ENCODE measurements around the gene GNAS-AS1. TPM values are rescaled to one million over a fixed set of nuclear protein-coding genes. Genes with fewer than 3 reads are reported as not detected.

GNAS-AS1 gene
- total and polyA plus RNA-seq, 2 experiments from 2014 or later = 12.3 to 15.0 TPM

DNA sequence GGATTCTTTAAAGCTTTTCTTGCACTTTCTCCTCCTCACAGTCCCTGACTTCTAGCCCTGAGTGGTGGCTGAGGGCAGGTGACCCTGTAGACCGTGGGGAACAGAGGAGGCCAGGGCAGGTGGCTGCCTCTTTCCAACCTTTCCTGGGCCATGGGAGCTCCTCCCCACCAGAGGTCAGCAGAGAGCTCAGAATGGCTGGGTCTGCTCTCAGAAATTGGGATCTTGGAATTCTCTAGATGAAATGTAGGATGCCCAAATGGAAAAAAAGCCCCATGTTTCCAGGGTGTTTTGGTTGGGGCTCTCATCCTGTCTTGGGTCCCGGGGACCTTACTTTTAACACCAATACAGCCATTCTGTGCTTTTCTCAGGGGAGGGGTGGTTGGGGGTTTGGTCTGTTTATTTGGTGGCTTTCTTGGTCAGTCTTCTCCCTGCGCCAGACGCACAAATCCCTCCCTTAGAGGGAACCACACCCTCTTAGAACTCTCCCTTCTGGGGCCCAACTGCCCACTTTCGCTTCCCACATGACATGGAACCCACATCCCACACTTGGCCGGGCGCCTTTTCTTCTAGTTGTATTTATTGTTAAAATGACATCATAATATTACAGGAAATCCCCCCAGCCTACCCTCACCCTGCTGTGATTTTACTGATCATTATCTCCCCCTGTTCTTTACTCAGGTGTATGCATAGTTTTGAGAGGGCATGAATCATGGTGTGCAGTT lies 19.8 kb upstream of the GNAS-AS1 start:
- no peaks in the 10 kb centered on the region for H3K9me2 ChIP-seq (ENCODE audit: insufficient read depth)
- no peaks in the 10 kb centered on the region for H3K27me3 ChIP-seq (ENCODE audit: insufficient read depth)
- no peak for TF ChIP-seq NANOG (IDR thresholded peaks at IDR 0.05; ENCODE audit: borderline replicate concordance)
- TF ChIP-seq EZH2phosphoT487 (IDR thresholded peaks at IDR 0.05; ENCODE audit: unreplicated experiment) = no peak
- no peak for TF ChIP-seq REST (IDR thresholded peaks at IDR 0.05; ENCODE audit: unreplicated experiment)
- peak; percentile 85 to 86 for TF ChIP-seq CTCF (conservative IDR thresholded peaks at IDR 0.05; ENCODE audit: low read depth in 2 of 2)
- no peak for TF ChIP-seq EZH2 (IDR thresholded peaks at IDR 0.05; ENCODE audit: low read depth, unreplicated experiment)
- no peak for TF ChIP-seq ZNF114 (CRISPR knock-in tag; IDR thresholded peaks at IDR 0.05)
- H3F3A ChIP-seq (replicated peaks; ENCODE audit: low read depth) = no peaks in the 10 kb centered on the region; the same call in 1 of the 2 replicates
- peaks cover 35% of the 10 kb centered on the region for H3K36me3 Mint-ChIP-seq (ENCODE audit: low read depth)
- H3K79me2 ChIP-seq (replicated peaks; ENCODE audit: insufficient read depth) = no peaks in the 10 kb centered on the region; the same call in 1 of the 2 replicates
- no peaks in the 10 kb centered on the region; the same call in 1 of the 2 replicates for H4K20me1 ChIP-seq (replicated peaks; ENCODE audit: insufficient read depth)
- peaks cover 5% of the 10 kb centered on the region for H3K27me3 Mint-ChIP-seq (ENCODE audit: insufficient read depth, low read depth, poor library complexity)
- no peak overlapping the region for H3K27ac ChIP-seq (ENCODE audit: low read depth)
- no peak overlapping the region for H3K4me3 ChIP-seq
- ATAC-seq (peak; percentile 92), DNase-seq (ENCODE audit: low spot score) (peak; percentile 90)
- no peak overlapping the region for H3K4me3 Mint-ChIP-seq
- H3K4me1 Mint-ChIP-seq = peaks cover 24% of the 10 kb centered on the region
- H3K9me3 Mint-ChIP-seq = no peaks in the 10 kb centered on the region
- H3K27ac Mint-ChIP-seq = no peak overlapping the region
- no peak overlapping the region for H3K4me2 ChIP-seq
- no peak overlapping the region for H2AFZ ChIP-seq
- H3K4me1 ChIP-seq (ENCODE audit: insufficient read depth) = peaks cover 22% of the 10 kb centered on the region
- no peaks in the 10 kb centered on the region for H3K36me3 ChIP-seq (ENCODE audit: insufficient read depth)

DNA sequence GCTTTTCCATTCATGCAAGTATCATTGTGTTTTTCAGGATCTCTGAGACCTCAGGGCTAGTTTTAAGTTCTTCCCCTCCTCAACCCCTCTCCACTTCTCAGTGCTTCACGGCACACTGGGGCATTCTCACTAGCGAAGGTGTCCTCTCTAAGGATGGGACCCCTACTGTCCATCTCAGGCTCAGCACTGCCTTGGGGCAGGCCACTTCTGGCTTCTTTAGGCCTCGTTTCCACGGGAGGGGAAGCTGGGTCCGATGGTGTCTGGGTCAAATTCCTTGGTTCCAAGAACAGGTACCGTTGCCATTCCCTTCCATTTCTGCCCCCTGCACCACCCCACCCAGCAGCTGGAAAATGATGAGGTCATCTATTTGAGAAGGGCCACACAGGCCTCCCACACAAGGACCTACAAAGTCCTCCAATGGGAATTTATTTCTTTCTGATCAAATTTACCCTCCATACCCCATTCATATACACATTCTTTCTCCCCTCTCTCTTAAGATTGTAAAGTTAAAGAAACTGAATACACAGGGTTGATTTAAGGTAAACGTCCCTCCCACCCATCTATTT lies 19.0 kb upstream of the GNAS-AS1 start:
- no peak overlapping the region for H3K4me3 Mint-ChIP-seq
- H3K4me1 Mint-ChIP-seq = peaks cover 18% of the 10 kb centered on the region
- peaks cover 33% of the 10 kb centered on the region for H3K36me3 Mint-ChIP-seq (ENCODE audit: low read depth)
- H3K79me2 ChIP-seq (replicated peaks; ENCODE audit: insufficient read depth) = no peaks in the 10 kb centered on the region; the same call in 1 of the 2 replicates
- H3K9me2 ChIP-seq (ENCODE audit: insufficient read depth) = no peaks in the 10 kb centered on the region
- no peaks in the 10 kb centered on the region; the same call in 1 of the 2 replicates for H3F3A ChIP-seq (replicated peaks; ENCODE audit: low read depth)
- H3K9me3 Mint-ChIP-seq = no peaks in the 10 kb centered on the region
- no peak overlapping the region for H3K27ac Mint-ChIP-seq
- no peak overlapping the region for H3K27ac ChIP-seq (ENCODE audit: low read depth)
- no peaks in the 10 kb centered on the region for H3K27me3 ChIP-seq (ENCODE audit: insufficient read depth)
- ATAC-seq = peak; percentile 73
- H4K20me1 ChIP-seq (replicated peaks; ENCODE audit: insufficient read depth) = no peaks in the 10 kb centered on the region; the same call in 1 of the 2 replicates
- H3K36me3 ChIP-seq (ENCODE audit: insufficient read depth) = no peaks in the 10 kb centered on the region
- peak; percentile 51 for DNase-seq (ENCODE audit: low spot score)
- TF ChIP-seq ZNF114 (CRISPR knock-in tag; IDR thresholded peaks at IDR 0.05) (no peak), POLR2AphosphoS5 (IDR thresholded peaks at IDR 0.05; ENCODE audit: low read depth) (no peak), CTCF (conservative IDR thresholded peaks at IDR 0.05; ENCODE audit: low read depth in 2 of 2) (peak in 1 of 2 experiments; percentile 27; a peak in 2 of 4 replicates), EZH2 (IDR thresholded peaks at IDR 0.05; ENCODE audit: low read depth, unreplicated experiment) (no peak), EZH2phosphoT487 (IDR thresholded peaks at IDR 0.05; ENCODE audit: unreplicated experiment) (no peak)
- H3K4me3 ChIP-seq = no peak overlapping the region
- H2AFZ ChIP-seq = no peak overlapping the region
- H3K4me1 ChIP-seq (ENCODE audit: insufficient read depth) = peaks cover 15% of the 10 kb centered on the region
- no peak overlapping the region for H3K4me2 ChIP-seq
- H3K27me3 Mint-ChIP-seq (ENCODE audit: insufficient read depth, low read depth, poor library complexity) = peaks cover 5% of the 10 kb centered on the region
